NCI-H2081 treated with DMSO at 0.1 percent for 48 hours (cell line): ENCODE data around the gene CELSR1.
"Not testable (repeated sequence)": the region's sequence is repeated elsewhere in the genome, so short reads cannot be mapped to it uniquely, and the experiment has no call there.

ENCODE experiments used
- DNase-seq: peaks from one replicate; lab custom pipeline; 2025; lab: John Stamatoyannopoulos, UW

Gene CELSR1

DNA sequence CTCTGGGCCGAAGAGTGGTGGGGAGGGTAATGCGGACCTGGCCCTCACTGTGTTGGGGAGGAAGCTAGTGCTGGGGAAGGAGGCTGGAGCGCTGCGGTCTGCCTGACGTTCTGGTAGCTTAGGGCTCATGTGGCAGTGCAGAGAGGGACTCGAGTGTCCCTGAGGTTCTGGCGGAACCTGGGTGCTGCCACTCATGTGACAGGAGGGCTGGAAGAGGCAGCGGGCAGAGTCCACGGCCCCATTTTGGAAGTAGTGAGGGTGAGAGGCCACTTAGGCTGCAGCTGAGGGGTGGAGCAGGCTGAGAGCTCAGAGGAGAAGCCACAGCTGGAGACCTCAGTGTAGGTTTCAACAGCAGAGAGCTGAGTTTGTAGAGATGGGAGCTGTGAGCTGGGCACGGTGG, 218.1 kb downstream of the CELSR1 start:
- no peak for DNase-seq

GRCh38 chr22:46318576-46318975, 218.8 kb downstream of the CELSR1 start:
- no peak for DNase-seq

DNA sequence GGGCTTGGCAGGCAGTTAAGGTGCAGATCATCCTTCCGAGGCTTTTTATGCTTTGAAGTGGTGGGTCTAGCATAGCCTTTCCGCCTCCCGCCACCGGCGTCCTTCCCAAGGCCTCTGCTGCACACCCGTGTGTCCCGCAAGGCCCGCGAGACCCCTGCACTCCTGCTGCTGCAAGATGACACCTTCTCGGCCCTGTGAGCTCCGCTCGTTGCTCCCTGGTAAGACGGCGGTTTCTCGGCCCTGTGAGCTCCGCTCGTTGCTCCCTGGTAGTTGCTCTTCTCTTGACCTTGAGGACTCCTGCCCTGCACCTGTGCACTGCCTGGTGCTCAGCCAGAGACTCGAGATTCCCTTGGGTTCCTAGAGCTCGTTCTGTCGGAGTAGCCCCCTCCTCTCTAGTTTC, 219.8 kb downstream of the CELSR1 start:
- DNase-seq = no peak

GRCh38 chr22:46315976-46316375, 221.4 kb downstream of the CELSR1 start:
- no peak for DNase-seq

DNA sequence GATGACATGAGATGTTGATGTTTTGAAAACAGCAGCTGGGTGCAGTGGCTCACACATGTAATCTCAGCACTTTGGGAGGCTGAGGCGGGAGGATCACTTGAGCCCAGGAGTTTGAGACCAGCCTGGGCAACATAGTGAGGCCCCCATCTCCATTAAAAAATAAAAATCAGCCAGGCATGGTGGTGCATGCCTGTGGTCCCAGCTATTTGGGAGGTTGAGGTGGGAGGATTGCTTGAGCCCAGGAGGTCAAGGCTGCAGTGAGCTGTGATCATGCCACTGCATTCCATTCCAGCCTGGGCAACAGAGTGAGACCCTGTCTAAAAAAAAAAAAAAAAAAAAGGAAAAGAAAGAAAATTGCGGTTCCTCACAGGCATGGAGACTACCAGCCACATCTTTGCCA, 224.6 kb downstream of the CELSR1 start:
- not testable (repeated sequence) for DNase-seq

DNA sequence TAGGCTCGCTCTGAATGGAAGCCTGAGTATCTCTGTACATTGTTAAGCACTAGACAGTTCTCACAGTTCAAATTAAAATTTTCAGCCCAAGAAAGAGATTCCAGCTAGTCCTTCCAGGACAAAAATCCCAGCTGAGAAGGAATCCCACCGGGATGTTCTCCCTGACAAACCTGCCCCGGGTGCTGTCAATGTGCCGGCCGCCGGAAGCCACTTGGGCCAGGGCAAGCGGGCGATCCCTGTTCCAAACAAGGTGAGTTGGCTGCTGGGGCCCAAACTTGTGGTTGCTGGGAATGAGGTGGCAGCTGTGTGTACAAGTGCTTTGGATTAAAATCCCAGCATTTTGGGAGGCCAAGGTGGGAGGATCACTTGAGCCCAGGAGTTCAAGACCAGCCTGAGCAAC, 225.4 kb downstream of the CELSR1 start:
- DNase-seq = no peak
